Tibial nerve (tissue), 4 donors: ENCODE results near the gene DCUN1D2. TPM values are rescaled to one million over a fixed set of nuclear protein-coding genes. Genes with fewer than 3 reads are reported as not detected.

ENCODE experiments used
- DNase-seq, 2 donors: peaks; one replicate each; pipeline ENCODE4 v3.0.0-alpha.2; 2019; ENCODE audit warnings: low spot score in 2 of 2
- H3K27ac ChIP-seq, 4 donors: fragments of 200-600 bp; sonication (generic) in 3 of 4; one replicate each; pipeline ENCODE4 v1.5.1; 2017 to 2019; ENCODE audit warnings: mild to moderate bottlenecking in 1 of 4
- H3K27me3 ChIP-seq, 2 donors: fragments of 200-600 bp; sonication (generic) in 1 of 2; one replicate each; pipeline versions ENCODE4 v1.5.1 to v1.6.0; 2017 to 2019
- H3K36me3 ChIP-seq, 3 donors: fragments of 200-600 bp; sonication (generic); one replicate each; pipeline ENCODE4 v1.5.1; 2018 to 2019
- H3K4me1 ChIP-seq, 4 donors: fragments of 200-600 bp; sonication (generic) in 3 of 4; one replicate each; pipeline ENCODE4 v1.5.1; 2017 to 2019
- H3K4me3 ChIP-seq, 4 donors: fragments of 200-600 bp; sonication (generic) in 3 of 4; one replicate each; pipeline ENCODE4 v1.5.1; 2017 to 2019; ENCODE audit warnings: mild to moderate bottlenecking in 1 of 4, moderate library complexity in 1 of 4
- H3K9me3 ChIP-seq, 4 donors: fragments of 200-600 bp; sonication (generic) in 3 of 4; one replicate each; pipeline ENCODE4 v1.5.1; 2017 to 2019
- EP300 ChIP-seq, 2 donors: sonication (generic); formaldehyde crosslinking; IDR thresholded peaks; one replicate each; pipeline ENCODE4 v1.6.1; 2017; ENCODE audit warnings: antibody characterized with exemption in 2 of 2, mild to moderate bottlenecking in 1 of 2
- POLR2A ChIP-seq, 2 donors: fragments of 450-650 bp; IDR thresholded peaks; one replicate each; pipeline ENCODE4 v1.6.1; 2017; ENCODE audit warnings: antibody characterized with exemption in 2 of 2, mild to moderate bottlenecking in 2 of 2, moderate library complexity in 2 of 2
- WGBS, 2 donors: methylation state at CpG; one replicate each; pipeline ENCODE4 v1.1.5; 2018; 5-methylcytosine and 5-hydroxymethylcytosine counted together
- total RNA-seq, 4 donors: library from RNA; depleted of rRNA; stranded (reverse); fragments of >200 nt; gene quantifications; one replicate each; pipeline ENCODE4 v1.1.0, GENCODE V29; 2016
- TF ChIP-seq, protein P1 (sequence below), 5 experiments: fragments of 200-600 bp in 3 of 5; fragments of 450-650 bp in 2 of 5; sonication (generic) in 3 of 5; IDR thresholded peaks; one replicate each; pipeline ENCODE4 v1.5.1; 2016 to 2019; ENCODE audit warnings: antibody characterized with exemption in 5 of 5, mild to moderate bottlenecking in 3 of 5, moderate library complexity in 2 of 5

DCUN1D2 gene
- total RNA-seq, 4 donors from 2014 or later, result 16.3 to 28.0 (median 21.0) TPM

DNA sequence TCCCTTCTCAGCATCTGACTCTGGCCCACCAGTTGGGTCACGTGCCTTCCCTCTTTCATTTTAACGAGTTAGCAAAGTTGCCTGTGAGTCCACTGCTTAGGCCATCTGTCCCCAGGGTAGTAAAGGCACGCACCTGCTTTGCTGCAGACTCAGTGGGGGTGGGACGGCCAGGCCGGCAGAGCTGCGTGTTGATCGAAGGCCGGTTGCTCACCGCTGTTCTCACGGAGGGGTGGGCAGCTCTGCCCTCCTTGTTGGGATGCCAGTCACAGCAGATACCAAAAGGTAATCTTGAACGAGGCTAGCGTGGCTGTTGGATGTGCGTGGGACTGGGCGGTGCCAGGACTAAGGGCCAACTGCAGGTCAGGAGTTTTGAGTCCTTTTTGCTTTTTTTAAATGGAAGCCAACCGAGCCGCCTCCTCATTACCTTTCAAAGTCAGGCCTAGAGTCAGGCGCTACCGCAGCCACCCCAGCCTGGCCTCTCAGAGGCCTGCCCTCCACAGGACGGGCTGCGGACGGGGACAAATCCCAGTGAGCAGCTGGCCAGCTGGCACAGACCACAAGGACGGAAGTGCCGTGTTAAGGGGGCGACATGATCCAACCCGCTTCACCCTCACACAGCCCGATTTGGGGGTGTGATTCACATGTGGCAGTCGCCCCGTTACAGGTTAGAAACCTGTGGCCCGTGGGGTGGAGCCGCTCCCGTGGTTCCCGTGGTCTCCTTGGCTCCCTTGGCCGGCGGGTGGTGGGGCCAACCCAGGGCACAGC is 57.8 kb downstream of the DCUN1D2 start:
- Histone ChIP-seq H3K36me3 (no peaks in the 10 kb centered on the region), H3K27me3 (no peaks in the 10 kb centered on the region), H3K4me3 (no peak overlapping the region), H3K9me3 (no peaks in the 10 kb centered on the region), H3K4me1 (no peaks in the 10 kb centered on the region), H3K27ac (no peak overlapping the region)
- TF ChIP-seq, protein P1, sequence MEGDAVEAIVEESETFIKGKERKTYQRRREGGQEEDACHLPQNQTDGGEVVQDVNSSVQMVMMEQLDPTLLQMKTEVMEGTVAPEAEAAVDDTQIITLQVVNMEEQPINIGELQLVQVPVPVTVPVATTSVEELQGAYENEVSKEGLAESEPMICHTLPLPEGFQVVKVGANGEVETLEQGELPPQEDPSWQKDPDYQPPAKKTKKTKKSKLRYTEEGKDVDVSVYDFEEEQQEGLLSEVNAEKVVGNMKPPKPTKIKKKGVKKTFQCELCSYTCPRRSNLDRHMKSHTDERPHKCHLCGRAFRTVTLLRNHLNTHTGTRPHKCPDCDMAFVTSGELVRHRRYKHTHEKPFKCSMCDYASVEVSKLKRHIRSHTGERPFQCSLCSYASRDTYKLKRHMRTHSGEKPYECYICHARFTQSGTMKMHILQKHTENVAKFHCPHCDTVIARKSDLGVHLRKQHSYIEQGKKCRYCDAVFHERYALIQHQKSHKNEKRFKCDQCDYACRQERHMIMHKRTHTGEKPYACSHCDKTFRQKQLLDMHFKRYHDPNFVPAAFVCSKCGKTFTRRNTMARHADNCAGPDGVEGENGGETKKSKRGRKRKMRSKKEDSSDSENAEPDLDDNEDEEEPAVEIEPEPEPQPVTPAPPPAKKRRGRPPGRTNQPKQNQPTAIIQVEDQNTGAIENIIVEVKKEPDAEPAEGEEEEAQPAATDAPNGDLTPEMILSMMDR (IDR thresholded peaks at IDR 0.05), result no peak
- TF ChIP-seq POLR2A (IDR thresholded peaks at IDR 0.05) (no peak), EP300 (IDR thresholded peaks at IDR 0.05) (no peak)
- 84 to 85% methylated on average over 31 of the region's 34 CpGs for WGBS, 2 donors
- DNase-seq, result no peak

DNA sequence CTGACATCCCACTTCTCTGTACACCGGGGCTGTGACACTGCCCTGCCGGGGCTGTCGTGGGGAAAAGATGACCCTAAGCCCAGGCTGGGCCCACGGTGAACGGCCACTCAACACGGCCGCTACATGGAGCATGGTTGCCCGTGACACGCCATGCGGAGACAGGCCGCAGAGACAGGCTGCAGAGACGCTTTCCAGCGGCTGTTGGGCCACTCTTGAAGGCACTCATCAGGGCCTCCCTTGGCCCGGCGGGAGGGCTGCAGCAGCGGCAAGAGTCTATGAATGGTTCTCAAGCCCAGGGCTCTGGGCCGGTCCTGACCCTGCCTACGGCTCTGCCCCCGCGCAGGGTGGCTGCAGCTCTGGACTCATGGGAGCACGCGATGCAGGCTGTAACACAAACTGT is 59.3 kb downstream of the DCUN1D2 start:
- WGBS, 2 donors, result 72 to 77% methylated on average over 21 to 22 of the region's 22 CpGs
- Histone ChIP-seq H3K27ac (peak overlapping the region in 1 of 4 donors; percentile 33), H3K4me1 (no peaks in the 10 kb centered on the region), H3K27me3 (no peaks in the 10 kb centered on the region), H3K36me3 (no peaks in the 10 kb centered on the region), H3K4me3 (no peak overlapping the region), H3K9me3 (no peaks in the 10 kb centered on the region)
- TF ChIP-seq, protein P1 (IDR thresholded peaks at IDR 0.05), result no peak
- TF ChIP-seq POLR2A (IDR thresholded peaks at IDR 0.05) (no peak), EP300 (IDR thresholded peaks at IDR 0.05) (peak in 1 of 2 donors; percentile 14)
- no peak for DNase-seq

DNA sequence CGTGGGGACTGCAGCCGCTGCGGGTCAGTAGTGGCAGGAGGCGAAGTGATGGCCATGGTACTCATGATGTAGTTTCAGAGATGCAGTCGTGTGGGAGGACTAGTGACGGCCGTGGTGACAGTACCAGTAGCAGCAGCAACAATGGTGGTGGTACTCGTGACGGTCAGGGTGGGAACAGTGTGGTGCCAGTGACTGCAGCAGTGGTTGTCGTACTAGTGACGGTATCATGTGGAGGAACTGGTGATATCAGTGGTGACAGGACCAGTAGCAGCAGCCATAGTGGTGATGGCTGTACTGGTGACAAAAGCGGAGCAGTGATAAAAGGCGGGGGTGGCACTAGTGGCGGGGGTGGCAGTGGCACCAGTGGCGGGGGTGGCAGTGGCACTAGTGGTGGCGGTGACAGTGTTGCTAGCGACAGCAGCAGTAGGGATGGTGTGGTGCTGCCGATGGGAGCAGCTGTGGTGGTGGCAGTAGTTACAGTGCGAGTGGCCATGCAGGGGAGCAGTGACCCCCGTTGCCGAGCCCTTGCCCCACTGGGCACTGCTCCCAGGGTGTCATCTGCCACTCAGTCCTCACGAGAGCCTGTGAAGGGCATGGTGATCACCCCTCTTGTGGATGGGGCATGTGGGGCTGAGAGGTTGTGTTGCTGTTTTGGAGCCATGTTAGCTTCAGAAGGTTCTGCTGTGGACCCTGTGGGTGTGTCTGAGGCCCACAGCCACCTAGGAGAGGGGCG is 60.0 kb downstream of the DCUN1D2 start:
- DNase-seq, result no peak

DNA sequence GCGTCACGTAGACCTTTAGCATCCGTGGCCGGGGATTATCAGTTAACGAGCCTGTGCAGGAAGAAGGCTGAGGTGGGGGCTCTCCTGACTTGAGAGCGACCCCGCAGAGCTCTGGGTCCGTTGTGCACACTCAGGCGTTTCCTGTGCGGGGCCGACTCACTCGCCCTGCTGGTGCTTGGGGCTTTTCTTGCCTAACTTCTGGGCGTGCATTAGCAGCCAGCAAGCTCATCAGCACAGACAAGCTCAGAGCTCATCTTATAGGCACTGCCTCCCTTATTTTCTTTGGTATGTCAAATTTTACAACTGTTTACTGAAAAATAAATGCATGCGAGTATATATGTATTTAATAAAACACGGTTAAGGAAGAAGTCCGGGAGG is 60.9 kb downstream of the DCUN1D2 start:
- no peaks in the 10 kb centered on the region for H3K36me3 ChIP-seq
- no peaks in the 10 kb centered on the region for H3K27me3 ChIP-seq
- H3K9me3 ChIP-seq, result no peaks in the 10 kb centered on the region
- 80 to 81% methylated on average over 16 of the region's 16 CpGs for WGBS, 2 donors
- no peak overlapping the region for H3K4me3 ChIP-seq
- TF ChIP-seq, protein P1 (IDR thresholded peaks at IDR 0.05), result no peak
- TF ChIP-seq EP300 (IDR thresholded peaks at IDR 0.05) (no peak), POLR2A (IDR thresholded peaks at IDR 0.05) (no peak)
- no peak overlapping the region for H3K27ac ChIP-seq
- H3K4me1 ChIP-seq, result no peaks in the 10 kb centered on the region
- DNase-seq, result no peak

More for the DNA sequence above, 60.0 kb downstream of the DCUN1D2 start:
- WGBS, 2 donors, result 89 to 94% methylated on average over 22 of the region's 23 CpGs
- H3K36me3 ChIP-seq, result no peaks in the 10 kb centered on the region
- no peak overlapping the region for H3K4me3 ChIP-seq
- peak overlapping the region in 1 of 4 donors; percentile 33 for H3K27ac ChIP-seq
- no peaks in the 10 kb centered on the region for H3K27me3 ChIP-seq
- H3K4me1 ChIP-seq, result no peaks in the 10 kb centered on the region
- H3K9me3 ChIP-seq, result no peaks in the 10 kb centered on the region
- no peak for TF ChIP-seq EP300 (IDR thresholded peaks at IDR 0.05)
- no peak for TF ChIP-seq POLR2A (IDR thresholded peaks at IDR 0.05)
- TF ChIP-seq, protein P1 (IDR thresholded peaks at IDR 0.05), result no peak
